HG03460 (cell line): ENCODE measurements around the gene SLC35B3.
"Not testable (repeated sequence)": the region's sequence is repeated elsewhere in the genome, so short reads cannot be mapped to it uniquely, and the experiment has no call there.

Source experiments
- ATAC-seq: cut with Tn5 transposase; IDR thresholded peaks from one replicate; pipeline ENCODE4 v1.9.1; 2021; ENCODE audit not compliant: unreplicated experiment

Gene SLC35B3

DNA sequence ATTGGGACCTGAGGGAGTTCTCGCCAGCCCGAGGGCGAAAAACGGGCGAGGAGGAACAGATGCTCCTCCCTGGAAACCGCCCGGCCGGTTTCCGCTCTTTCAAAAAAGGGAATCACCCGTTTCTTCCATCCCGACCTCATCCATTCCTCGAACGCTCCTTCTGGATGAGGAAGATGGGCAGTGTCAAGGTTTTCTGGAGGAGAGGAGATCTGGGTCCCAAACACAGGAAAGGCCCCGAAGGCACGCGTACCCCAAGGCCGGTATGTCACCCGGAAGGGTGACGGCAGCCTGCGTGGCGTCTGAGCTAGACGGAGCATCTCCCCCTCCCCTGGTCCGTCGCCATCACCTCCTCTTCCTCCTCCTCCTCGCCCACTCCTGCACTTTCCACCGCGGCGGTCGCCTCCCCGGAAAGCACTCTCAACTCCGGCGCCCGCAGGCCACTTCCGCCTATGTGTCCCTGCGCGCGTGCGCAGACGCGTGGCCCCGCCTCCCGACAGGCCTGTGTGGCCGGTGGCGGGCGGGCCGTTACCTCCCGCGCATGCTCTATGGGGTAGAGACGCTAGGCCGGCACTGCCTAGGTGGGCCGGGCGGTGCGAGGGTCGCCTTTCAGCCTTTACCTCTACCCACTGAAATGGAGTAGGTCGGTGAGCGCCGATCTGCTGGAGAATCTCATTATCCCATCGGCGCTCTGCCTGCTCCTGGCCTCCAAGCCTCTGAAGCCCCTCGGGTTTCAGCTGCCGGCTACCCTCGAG is at the start of gene SLC35B3:
Gene SLC35B3, minus strand, starts transcription at position 453 of the 752 bp plus-strand sequence.
- ATAC-seq: peak; percentile 95

DNA sequence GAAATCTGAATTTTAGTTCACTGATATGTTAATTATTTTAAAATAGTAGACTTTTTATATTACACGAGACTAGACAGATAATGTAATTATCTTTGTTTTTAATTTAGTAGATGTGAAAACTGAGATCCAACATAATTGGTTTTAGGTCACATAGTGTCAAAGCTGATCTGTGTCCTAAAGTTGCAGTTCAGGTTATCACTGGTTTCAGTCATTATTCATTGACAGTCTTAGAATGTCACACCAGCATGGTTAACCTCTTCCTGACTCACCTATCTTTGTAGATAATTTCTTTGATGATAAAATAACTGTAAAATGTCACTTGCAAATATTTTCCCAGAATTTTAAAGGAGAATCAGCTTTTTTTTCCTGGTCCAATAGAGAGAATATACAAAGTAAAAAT is 48.3 kb upstream of the SLC35B3 start:
- no peak for ATAC-seq

- ATAC-seq: peak; percentile 68
Observed at GRCh38 chr6:8481727-8482126, 46.4 kb upstream of the SLC35B3 start.

DNA sequence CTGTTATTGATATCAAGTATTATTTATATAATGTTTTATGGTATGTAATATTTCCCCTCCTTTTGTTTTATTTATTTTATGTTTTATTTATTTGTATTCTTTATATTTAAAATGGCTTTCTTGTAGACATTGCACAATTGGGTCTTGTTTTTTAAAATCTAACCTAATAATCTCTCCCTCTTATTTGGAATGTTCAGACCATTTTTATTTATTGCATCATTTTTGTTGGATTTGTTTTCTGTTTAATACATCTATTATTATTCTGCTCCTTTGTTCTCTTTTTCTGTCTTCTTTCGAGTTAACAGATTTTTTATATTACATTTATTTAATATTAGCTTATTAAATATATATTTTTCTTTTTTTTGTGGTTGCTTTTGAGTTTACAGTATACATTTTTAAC is 43.1 kb upstream of the SLC35B3 start:
- no peak for ATAC-seq

- ATAC-seq: no peak
Observed at GRCh38 chr6:8476656-8477055, 41.3 kb upstream of the SLC35B3 start.

DNA sequence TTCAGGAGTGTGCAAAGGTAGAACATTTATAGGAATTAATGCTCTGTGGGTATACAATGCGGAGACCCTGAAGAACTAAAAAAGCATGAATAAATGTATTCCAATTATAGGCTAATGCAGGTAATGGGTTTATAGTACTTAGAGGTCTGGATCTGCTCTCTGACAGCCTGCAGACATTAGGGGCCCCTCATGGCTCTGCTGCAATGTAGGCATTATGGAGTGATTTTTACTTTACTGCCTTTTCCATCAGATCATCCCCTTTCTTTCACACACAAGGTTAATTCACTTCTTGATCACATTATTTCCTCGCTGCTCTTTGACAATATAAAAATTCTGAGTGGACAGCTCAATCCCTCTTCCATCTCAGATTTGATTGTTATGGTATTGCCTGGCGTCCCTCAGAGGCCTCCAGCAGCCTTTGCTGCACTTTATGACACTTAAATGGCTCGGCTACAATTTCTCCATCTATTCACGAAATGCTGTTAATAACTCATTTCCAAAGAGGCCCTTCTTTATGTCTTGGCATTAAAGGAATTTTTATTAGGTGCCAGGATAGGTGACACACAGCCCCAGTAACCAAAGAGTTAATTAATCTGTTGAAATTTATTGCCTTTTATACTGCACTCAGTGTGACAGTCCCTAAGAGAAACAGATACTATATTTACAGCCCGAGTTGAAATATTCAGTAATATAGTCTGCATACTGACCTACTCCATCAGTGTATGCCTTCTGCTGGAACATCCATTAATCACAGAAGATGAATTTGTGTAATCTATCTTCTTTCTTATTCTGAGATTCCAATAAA is 33.4 kb upstream of the SLC35B3 start:
- no peak for ATAC-seq

- ATAC-seq: no peak
Observed at GRCh38 chr6:8462694-8463093, 27.3 kb upstream of the SLC35B3 start.

GRCh38 chr6:8462169-8462568 is 26.8 kb upstream of the SLC35B3 start:
- no peak for ATAC-seq

DNA sequence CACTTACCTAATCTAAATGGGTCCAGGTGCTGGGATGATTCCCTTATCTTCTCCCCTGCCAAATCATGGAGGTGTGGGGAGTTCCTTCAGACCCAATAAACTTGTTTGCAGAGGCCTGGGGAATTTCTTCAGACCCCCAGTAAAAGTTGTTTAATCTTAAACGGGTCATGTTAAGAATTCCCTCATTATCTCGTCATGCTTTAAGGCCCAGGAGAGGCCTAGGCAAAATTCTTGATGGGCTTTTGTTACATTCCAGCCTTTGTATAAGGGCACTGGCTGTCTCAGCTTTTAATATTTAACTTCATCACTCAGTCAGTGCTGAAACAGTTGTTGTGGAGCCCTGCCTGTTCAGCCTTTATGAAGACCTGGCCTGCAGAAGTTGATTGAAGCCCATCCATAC is 11.0 kb upstream of the SLC35B3 start:
- no peak for ATAC-seq

DNA sequence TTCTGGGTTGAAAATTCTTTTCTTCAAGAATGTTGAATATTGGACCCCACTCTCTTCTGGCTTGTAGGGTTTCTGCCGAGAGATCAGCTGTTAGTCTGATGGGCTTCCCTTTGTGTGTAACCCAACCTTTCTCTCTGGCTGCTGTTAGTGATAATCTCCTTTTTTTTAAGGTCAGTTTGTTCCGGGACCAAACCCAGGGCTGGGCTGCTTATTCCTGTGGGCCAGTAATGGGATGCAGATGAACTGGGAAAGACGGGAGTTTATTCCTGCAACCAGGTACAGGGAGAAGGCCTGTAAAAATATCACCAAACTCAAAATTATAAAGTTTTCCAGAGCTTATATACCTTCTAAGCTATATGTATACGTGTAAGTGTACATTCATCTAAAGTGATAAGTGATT is 10.6 kb upstream of the SLC35B3 start:
- not testable (repeated sequence) for ATAC-seq

GRCh38 chr6:8442150-8442549 is 6.8 kb upstream of the SLC35B3 start:
- no peak for ATAC-seq

- no peak for ATAC-seq
Observed at GRCh38 chr6:8441452-8441851, 6.1 kb upstream of the SLC35B3 start.

- ATAC-seq: no peak
Observed at GRCh38 chr6:8439601-8440268, 4.4 kb upstream of the SLC35B3 start.

DNA sequence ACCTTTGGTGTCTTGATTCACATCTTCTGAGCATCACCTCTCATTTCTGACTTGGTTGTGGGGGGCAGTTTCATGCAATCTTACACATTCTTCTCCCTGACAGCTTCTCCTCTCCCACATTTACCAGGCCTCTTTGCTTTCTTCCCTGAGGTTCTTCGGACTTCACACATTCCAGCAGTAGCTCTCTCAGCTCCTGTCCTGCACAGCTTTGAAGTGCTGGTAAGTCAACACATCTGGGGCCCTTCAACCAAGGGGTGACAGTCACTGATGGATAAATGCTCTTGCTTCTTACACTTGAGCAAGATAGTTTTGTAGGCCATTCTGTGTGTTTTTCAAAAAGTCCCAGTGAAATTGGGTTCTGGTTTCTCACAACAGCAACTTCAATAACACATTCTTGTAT is 2.5 kb upstream of the SLC35B3 start:
- ATAC-seq: no peak

- ATAC-seq: no peak
Observed at GRCh38 chr6:8436966-8437365, 1.6 kb upstream of the SLC35B3 start.

DNA sequence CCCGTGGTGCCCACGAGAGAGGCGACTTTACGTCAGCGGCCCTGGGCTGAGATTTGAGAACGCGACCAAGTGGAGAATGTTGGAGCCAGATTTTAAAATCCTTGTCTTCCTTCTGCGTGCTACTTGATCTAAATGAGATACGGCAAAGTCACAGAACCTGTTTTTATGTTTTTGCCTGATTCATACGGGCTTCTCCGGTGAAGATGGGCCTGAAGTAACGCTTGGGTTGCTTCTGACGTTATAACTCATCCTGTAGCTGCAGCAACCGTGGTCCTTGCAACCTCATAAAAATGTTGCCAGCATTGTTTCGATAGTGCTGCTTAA is 462 bp upstream of the SLC35B3 start:
- ATAC-seq: no peak

DNA sequence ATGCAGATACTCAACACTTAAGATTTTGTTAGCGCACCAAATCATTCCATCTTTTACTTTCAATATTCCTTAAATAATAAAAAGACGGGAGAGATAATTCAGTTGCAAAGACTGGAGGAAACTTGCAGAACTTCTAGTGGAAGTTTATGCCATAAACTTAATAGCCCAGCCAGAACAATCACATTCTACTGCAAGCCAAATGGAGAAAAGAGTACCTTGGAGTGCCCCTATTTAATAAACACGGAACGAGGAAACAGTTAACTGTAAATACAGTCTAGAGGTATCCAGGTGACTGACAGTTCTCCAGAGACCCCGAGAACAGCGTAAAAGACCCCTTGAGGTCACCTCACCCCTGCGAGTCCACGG is 635 bp downstream of the SLC35B3 start:
- peak; percentile 34 for ATAC-seq

DNA sequence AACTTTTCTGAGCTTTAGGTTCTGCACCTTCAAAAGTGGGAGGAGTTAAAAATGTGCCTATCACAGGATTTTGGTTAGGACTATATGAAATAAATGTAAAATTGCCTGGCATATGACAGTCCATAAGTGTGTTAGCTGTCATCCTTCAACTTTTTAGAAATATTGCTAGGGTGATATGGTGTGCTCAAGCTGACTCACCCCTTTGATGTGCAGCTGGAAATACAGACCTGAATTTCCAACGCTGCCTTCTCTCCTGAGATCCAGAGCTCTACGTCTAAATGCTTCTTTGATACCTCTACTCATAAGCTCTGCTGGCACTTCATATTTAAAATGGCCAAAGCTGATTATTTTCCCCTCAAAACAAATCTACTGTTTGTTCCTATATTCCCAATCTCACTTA is 2.7 kb downstream of the SLC35B3 start:
- ATAC-seq: no peak

DNA sequence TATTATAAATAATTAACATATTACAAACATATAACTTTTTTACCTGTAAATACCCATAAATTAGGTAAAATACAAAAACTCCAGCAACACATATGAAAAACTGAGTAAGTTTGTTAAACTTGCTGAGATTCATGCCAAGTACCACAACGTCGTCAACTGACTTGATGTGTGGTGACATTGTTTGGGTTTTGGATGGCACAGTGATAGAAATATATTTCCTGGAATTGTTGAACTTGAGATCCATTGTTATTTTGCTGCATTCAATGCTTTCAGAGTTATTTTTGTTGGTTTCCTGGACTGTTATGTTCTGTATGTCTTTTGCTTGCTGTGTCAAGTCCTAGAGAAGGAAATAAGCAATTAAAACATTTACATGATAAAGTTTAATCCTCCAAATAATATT is 5.5 kb downstream of the SLC35B3 start:
- ATAC-seq: no peak

GRCh38 chr6:8426544-8426943 is 8.8 kb downstream of the SLC35B3 start:
- not testable (repeated sequence) for ATAC-seq

DNA sequence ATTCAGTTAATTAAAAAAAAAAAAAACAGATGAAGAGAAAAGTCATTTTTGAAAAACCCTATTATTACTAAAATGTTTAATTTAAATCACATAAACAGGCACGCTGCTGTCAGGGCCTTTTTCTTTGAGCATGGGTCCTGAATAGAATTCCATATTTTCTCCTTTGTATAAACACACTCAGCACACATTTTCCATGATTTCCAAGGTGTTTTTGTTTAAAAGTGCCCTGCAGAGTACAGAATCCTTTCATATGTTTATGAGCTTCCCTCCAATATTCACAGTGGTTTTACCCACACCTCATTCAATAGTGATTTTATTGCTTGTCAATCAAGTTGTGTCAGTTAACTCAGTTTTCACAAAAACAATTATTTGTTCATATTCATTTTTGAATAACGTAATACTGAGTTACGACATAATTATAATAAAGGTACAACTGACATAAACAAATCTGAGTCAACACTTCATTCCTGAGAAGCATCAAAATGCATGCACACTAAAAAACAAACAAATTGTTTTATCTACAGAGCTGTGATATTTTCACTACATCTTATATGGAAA is 15.2 kb downstream of the SLC35B3 start:
- ATAC-seq: no peak

- no peak for ATAC-seq
Observed at GRCh38 chr6:8415913-8416312, 19.4 kb downstream of the SLC35B3 start.
